Breast epithelium (tissue), 3 donors: ENCODE measurements around the gene CCDC148.

ENCODE experiments used
- CTCF ChIP-seq, 3 donors: fragments of 450-650 bp; IDR thresholded peaks; one replicate each; pipeline ENCODE4 v1.5.1; 2016 to 2017; ENCODE audit warnings: antibody characterized with exemption in 3 of 3, mild to moderate bottlenecking in 3 of 3, moderate library complexity in 3 of 3
- POLR2AphosphoS5 ChIP-seq, 3 donors: sonication (generic); formaldehyde crosslinking; IDR thresholded peaks; one replicate each; pipeline ENCODE4 v1.6.1; 2017; ENCODE audit warnings: antibody characterized with exemption in 3 of 3

- TF ChIP-seq CTCF (IDR thresholded peaks at IDR 0.05) (no peak), POLR2AphosphoS5 (IDR thresholded peaks at IDR 0.05) (no peak)
Observed at GRCh38 chr2:158240975-158241374, 215.6 kb downstream of the CCDC148 start.
